ENCODE data around the gene MYO1E.
A peak's percentile ranks its signal among the peaks of the same experiment; 100 is the strongest.

The MYO1E gene

GRCh38 chr15:59326856-59327255 is 45.8 kb downstream of the MYO1E start:
- ATAC-seq = no peak
- DNase-seq = no peak
- H3K4me1 Mint-ChIP-seq = peaks cover 16% of the 10 kb centered on the region
- H3K4me3 Mint-ChIP-seq = no peak overlapping the region
- H3K9me3 Mint-ChIP-seq = no peaks in the 10 kb centered on the region
- peaks cover 6% of the 10 kb centered on the region for H3K27me3 Mint-ChIP-seq
- no peak overlapping the region for H3K27ac Mint-ChIP-seq

DNA sequence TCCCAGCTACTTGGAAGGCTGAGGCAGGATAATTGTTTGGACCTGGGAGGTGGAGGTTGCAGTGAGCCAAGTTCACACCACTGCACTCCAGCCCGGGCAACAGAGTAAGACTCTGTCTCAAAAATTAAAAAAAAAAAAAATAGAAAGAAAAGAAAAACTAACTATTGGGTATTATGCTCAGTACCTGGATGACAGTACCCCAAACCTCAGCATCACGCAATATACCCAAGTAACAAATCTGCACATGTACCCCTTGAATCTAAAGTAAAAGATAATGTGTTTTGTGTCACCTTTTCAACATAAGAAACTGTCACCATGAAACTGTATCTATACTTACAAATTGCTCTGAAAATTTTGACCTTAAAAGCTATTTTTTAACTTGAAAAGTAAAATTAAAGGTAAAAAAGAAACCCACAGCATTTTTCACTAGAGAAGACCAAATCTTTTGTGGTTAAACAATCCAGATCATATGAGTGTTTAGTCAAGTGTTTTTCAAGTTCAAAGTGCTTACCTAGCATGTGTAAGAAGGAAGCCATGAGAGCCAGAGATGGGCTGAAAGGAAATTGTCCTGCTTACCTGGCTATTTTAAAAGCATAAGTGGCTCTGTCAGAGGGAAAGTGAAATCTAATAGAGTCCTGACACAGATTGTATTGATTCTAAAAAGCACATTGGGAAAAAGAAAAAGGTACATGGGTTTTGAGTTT is 50.5 kb downstream of the MYO1E start:
- no peak for DNase-seq
- H3K9me3 Mint-ChIP-seq = peaks cover 5 to 18% of the 10 kb centered on the region in 2 donors
- H3K4me1 Mint-ChIP-seq = peaks cover 16% of the 10 kb centered on the region
- no peak for ATAC-seq
- H3K27me3 Mint-ChIP-seq = no peaks in the 10 kb centered on the region
- H3K4me3 Mint-ChIP-seq = no peak overlapping the region
- H3K27ac Mint-ChIP-seq = peak overlapping the region in 1 of 2 donors; percentile 27

DNA sequence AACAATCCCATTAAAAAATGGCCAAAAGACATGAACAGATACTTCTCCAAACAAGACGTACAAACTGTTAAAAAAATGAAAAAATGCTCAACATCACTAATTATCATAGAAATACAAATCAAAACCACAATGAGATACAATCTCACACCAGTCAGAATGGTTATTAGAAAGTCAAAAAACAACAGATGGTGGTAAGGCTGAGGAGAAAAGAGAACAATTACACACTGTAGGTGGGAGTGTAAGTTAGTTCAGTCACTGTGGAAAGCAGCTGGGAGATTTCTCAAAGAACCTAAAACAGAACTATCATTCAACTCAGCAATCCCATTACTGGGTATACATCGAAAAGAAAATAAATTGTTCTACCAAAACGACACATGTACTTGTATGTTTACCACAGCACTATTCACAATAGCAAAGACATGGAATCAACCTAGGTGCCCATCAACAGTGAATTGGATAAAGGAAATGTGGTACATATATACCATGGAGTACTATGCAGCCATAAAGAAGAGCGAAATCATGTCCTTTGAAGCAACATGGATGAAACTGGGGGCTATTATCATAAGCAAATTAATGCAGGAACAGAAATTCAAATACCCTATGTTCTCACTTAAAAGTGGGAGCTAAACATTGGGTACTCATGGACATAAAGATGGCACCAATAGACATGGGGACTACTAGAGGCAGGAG is 51.5 kb downstream of the MYO1E start:
- Mint-ChIP-seq H3K27me3 (no peaks in the 10 kb centered on the region), H3K9me3 (peaks cover 5 to 22% of the 10 kb centered on the region in 2 donors), H3K4me3 (no peak overlapping the region), H3K27ac (peak overlapping the region in 1 of 2 donors; percentile 23), H3K4me1 (peaks cover 16% of the 10 kb centered on the region)
- DNase-seq (no peak), ATAC-seq (no peak)

- no peak for DNase-seq
- Mint-ChIP-seq H3K27ac (no peak overlapping the region), H3K9me3 (peaks cover 5 to 22% of the 10 kb centered on the region in 2 donors), H3K4me3 (no peak overlapping the region), H3K4me1 (peaks cover 16% of the 10 kb centered on the region), H3K27me3 (peaks cover under 1% of the 10 kb centered on the region)
- no peak for ATAC-seq
Measured at GRCh38 chr15:59317211-59317610, 55.5 kb downstream of the MYO1E start.

DNA sequence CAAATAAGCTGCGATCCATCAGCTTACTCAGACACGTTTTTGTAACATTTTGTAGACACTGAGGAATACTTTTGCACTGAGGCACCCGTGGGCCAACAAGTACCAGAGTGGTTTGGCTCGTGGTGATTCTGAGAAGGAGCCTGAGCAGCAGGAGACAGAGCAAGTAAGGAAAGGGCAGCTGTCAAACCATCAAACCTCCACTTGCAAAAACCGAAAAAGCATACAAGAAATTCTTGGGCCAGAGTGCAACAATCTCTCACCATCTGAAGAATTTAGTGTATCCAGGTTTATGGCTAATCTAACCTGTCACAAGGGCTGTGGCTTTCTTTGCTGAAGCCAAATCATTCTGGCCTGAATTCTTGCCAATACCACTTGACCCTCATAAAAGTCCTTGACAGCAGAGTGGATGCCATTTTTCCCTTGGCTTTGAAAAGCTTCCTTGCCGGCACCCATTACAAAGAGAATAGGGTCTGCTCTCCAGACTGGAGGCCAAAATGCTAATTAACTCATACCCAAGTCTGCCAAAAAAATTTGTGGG is 56.7 kb downstream of the MYO1E start:
- peaks cover 5% of the 10 kb centered on the region for H3K4me1 Mint-ChIP-seq
- peaks cover 8% of the 10 kb centered on the region for H3K27me3 Mint-ChIP-seq
- H3K4me3 Mint-ChIP-seq = no peak overlapping the region
- peaks cover 5 to 17% of the 10 kb centered on the region in 2 donors for H3K9me3 Mint-ChIP-seq
- DNase-seq (no peak), ATAC-seq (no peak)
- H3K27ac Mint-ChIP-seq = no peak overlapping the region

DNA sequence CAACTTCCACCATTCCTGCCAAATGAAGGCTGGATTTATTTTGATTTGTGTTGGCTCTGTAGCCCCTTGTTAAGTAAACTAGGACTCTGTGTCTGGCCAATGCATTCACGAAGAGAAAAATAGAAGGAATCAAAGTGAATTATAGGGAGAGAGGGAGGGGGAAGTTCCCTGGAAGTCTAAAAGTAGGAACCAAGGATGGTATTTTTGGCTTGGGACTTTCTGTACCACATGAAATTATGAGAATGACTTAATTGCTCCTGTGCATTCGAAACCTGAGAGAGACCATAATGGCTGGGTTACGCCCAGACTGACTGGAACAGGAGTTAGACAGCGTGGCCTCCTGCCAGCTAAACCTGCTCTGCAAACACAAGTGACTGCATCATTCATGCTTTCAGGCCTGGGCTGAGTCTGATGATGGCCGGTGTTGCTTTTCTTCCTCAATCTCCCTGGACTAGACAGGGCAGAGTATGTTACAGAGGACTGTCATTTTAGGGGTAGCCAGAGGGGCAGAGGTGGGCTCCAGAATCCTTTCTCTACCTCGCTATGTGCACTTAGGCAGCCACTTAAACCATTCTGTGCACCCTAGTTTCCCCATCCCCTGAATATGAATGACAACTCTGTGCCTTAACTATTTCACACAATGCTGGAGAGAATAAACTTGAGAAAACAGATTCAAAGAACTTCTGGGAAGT is 58.9 kb downstream of the MYO1E start:
- ATAC-seq = no peak

GRCh38 chr15:59312205-59312604 is 60.5 kb downstream of the MYO1E start:
- no peak for ATAC-seq
- Mint-ChIP-seq H3K27ac (peak overlapping the region; percentile 16 to 74), H3K4me3 (no peak overlapping the region), H3K27me3 (peaks cover 8% of the 10 kb centered on the region), H3K9me3 (peaks cover 0 to 4% of the 10 kb centered on the region in 2 donors), H3K4me1 (peaks cover 5% of the 10 kb centered on the region)
- no peak for DNase-seq

More for the DNA sequence above, 58.9 kb downstream of the MYO1E start:
- DNase-seq = no peak
- H3K27ac Mint-ChIP-seq = no peak overlapping the region
- no peak overlapping the region for H3K4me3 Mint-ChIP-seq
- H3K4me1 Mint-ChIP-seq = peaks cover 5% of the 10 kb centered on the region
- peaks cover 0 to 8% of the 10 kb centered on the region in 2 donors for H3K9me3 Mint-ChIP-seq
- H3K27me3 Mint-ChIP-seq = peaks cover 8% of the 10 kb centered on the region

DNA sequence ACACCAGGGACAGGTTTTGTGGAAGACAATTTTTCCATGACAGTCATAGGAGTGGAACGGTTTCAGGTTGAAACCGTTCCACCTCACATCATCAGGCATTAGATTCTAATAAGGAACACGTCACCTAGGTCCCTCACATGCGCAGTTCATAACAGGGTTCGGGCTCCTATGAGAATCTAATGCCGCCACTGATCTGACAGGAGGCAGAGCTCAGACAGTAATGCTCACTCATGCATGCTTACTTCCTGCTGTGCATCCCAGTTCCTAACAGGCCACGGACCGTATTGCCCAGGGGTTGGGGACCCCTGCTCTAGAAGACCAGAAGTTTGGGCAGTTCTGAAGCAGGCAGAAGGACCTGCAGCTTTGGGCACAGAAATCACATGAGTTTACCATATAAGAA is 61.5 kb downstream of the MYO1E start:
- no peak overlapping the region for H3K27ac Mint-ChIP-seq

DNA sequence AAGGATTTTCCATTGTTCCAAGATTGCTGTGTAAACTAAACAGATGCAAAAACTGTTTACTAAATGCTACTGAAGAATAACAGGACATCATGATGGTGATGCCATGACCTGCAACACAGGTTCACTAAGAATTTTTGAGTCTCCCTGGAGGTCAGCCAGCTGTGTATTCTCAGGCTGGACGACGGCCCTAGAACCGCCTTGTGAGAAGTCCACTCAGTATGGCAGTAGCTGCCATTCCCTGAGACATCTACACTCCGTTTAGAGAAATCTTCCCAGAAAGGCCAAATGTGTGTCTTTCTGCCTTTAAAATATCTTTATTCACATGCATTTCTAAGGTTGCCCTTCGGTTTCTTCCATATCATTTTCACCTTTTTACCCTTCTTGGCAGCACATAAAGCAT is 63.3 kb downstream of the MYO1E start:
- H3K27me3 Mint-ChIP-seq = peaks cover 15% of the 10 kb centered on the region
- no peak for ATAC-seq
- no peak for DNase-seq
- no peak overlapping the region for H3K27ac Mint-ChIP-seq
- no peaks in the 10 kb centered on the region for H3K9me3 Mint-ChIP-seq
- no peak overlapping the region for H3K4me3 Mint-ChIP-seq
- peaks cover 14% of the 10 kb centered on the region for H3K4me1 Mint-ChIP-seq

More for the DNA sequence above, 61.5 kb downstream of the MYO1E start:
- ATAC-seq (no peak), DNase-seq (no peak)
- H3K4me1 Mint-ChIP-seq = peaks cover 5% of the 10 kb centered on the region
- H3K27me3 Mint-ChIP-seq = peaks cover 15% of the 10 kb centered on the region
- no peak overlapping the region for H3K4me3 Mint-ChIP-seq
- H3K9me3 Mint-ChIP-seq = no peaks in the 10 kb centered on the region

DNA sequence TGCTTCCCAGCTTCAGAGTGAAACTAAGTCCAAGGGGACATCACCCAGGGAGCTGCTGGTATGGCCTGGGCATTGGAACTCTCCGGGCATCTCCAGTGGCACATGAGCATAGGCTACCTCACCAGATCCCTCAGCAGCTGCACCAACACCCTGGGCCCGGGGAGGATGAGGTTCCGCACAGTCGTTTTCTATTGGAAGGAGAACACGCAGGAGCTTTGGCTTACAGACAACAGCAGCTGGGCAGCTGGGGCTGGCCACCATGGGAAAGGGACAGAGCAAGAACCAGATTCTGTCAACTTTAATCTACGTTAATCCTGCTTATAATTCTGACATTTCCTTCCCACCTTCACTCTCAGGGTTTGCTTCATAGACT is 65.5 kb downstream of the MYO1E start:
- Mint-ChIP-seq H3K27ac (no peak overlapping the region), H3K9me3 (no peaks in the 10 kb centered on the region), H3K4me1 (peaks cover 27% of the 10 kb centered on the region), H3K4me3 (no peak overlapping the region), H3K27me3 (peaks cover 14% of the 10 kb centered on the region)
- ATAC-seq (no peak), DNase-seq (no peak)

- DNase-seq (no peak), ATAC-seq (no peak)
- Mint-ChIP-seq H3K27me3 (peaks cover 9% of the 10 kb centered on the region), H3K4me3 (no peak overlapping the region), H3K4me1 (peaks cover 32% of the 10 kb centered on the region), H3K9me3 (no peaks in the 10 kb centered on the region), H3K27ac (no peak overlapping the region)
Measured at GRCh38 chr15:59306520-59307164, 66.0 kb downstream of the MYO1E start.

GRCh38 chr15:59304807-59305206 is 67.9 kb downstream of the MYO1E start:
- DNase-seq = no peak
- H3K27ac Mint-ChIP-seq = no peak overlapping the region
- peaks cover 7% of the 10 kb centered on the region for H3K27me3 Mint-ChIP-seq
- H3K4me3 Mint-ChIP-seq = no peak overlapping the region
- H3K4me1 Mint-ChIP-seq = peaks cover 51% of the 10 kb centered on the region
- H3K9me3 Mint-ChIP-seq = no peaks in the 10 kb centered on the region
- no peak for ATAC-seq

GRCh38 chr15:59304034-59304795 is 68.5 kb downstream of the MYO1E start:
- ATAC-seq (no peak), DNase-seq (no peak)
- Mint-ChIP-seq H3K4me1 (peaks cover 57% of the 10 kb centered on the region), H3K27me3 (peaks cover 7% of the 10 kb centered on the region), H3K9me3 (no peaks in the 10 kb centered on the region), H3K27ac (no peak overlapping the region), H3K4me3 (no peak overlapping the region)

DNA sequence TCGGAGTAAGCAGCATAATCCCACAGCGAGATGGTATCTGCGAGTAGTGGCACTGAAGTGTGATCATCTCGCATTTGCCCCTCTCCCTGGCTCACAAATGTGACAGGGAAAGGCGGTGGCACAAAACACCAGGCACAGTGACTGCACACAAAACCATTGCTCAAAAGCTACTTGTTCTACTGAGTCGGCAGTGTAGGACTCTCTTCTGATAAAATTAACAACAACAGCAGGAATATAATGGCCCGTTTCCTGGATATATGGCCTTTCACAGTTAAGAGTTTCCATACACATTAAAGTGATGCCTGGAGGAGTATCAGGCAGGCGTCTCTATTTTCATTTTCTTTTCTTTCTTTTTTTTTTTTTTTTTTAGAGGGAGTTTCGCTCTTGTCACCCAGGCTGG is 69.0 kb downstream of the MYO1E start:
- H3K4me3 Mint-ChIP-seq = no peak overlapping the region
- no peak overlapping the region for H3K27ac Mint-ChIP-seq
- ATAC-seq (no peak), DNase-seq (no peak)
- peaks cover 7% of the 10 kb centered on the region for H3K27me3 Mint-ChIP-seq
- H3K9me3 Mint-ChIP-seq = no peaks in the 10 kb centered on the region
- peaks cover 62% of the 10 kb centered on the region for H3K4me1 Mint-ChIP-seq

GRCh38 chr15:59303136-59303535 is 69.5 kb downstream of the MYO1E start:
- H3K4me3 Mint-ChIP-seq = no peak overlapping the region
- H3K9me3 Mint-ChIP-seq = no peaks in the 10 kb centered on the region
- H3K4me1 Mint-ChIP-seq = peaks cover 67% of the 10 kb centered on the region
- ATAC-seq (no peak), DNase-seq (no peak)
- peak overlapping the region in 1 of 2 donors; percentile 82 for H3K27ac Mint-ChIP-seq
- peaks cover 7% of the 10 kb centered on the region for H3K27me3 Mint-ChIP-seq
